OCI-LY7 (cell line): ENCODE results near the gene ZMAT5. TPM values are rescaled to one million over a fixed set of nuclear protein-coding genes. Genes with fewer than 3 reads are reported as not detected.
"Not testable (repeated sequence)": the region's sequence is repeated elsewhere in the genome, so short reads cannot be mapped to it uniquely, and the experiment has no call there.

Source experiments
- BruUV-seq: library from RNA; stranded (reverse); fragments of 400-500 nt; replicated peaks from 2 replicates; lab custom pipeline; 2021; lab: Mats Ljungman, UMichigan
- CTCF ChIA-PET: fragments of 300-600 bp; sonication (Branson Sonifier 250); formaldehyde crosslinking; loops from one replicate; lab custom pipeline; 2022; ENCODE audit warnings: antibody characterized with exemption; ENCODE audit not compliant: unreplicated experiment; lab: Charles Lee
- POLR2A ChIA-PET: fragments of 300-600 bp; sonication (Branson Sonifier 250); formaldehyde crosslinking; loops from one replicate; lab custom pipeline; 2022; ENCODE audit warnings: antibody characterized with exemption; lab: Charles Lee
- DNase-seq: peaks from one replicate; pipeline ENCODE4 v3.0.0-alpha.2; 2015; ENCODE audit warnings: low spot score
- H2AFZ ChIP-seq: fragments of 200-600 bp; sonication (generic), shearing (Covaris generic); 2 replicates; pipeline ENCODE4 v1.6.1; 2014; ENCODE audit warnings: mild to moderate bottlenecking, antibody characterized with exemption, low read length, moderate library complexity
- H3K27ac ChIP-seq: fragments of 200-600 bp; sonication (generic); 2 replicates; pipeline ENCODE4 v1.5.1; 2014; ENCODE audit warnings: mixed run types, low read depth, mild to moderate bottlenecking, moderate library complexity, low read length, inconsistent platforms; ENCODE audit not compliant: poor library complexity, severe bottlenecking
- H3K36me3 ChIP-seq: fragments of 200-600 bp; sonication (generic); 2 replicates; pipeline ENCODE4 v1.6.1; 2014; ENCODE audit warnings: mild to moderate bottlenecking, antibody characterized with exemption, low read length, moderate library complexity, mixed read lengths; ENCODE audit not compliant: insufficient read depth
- H3K4me1 ChIP-seq: fragments of 200-600 bp; sonication (generic); 2 replicates; pipeline ENCODE4 v1.5.1; 2014; ENCODE audit warnings: mild to moderate bottlenecking, low read length; ENCODE audit not compliant: insufficient read depth, poor library complexity, severe bottlenecking
- H3K4me2 ChIP-seq: fragments of 200-600 bp; sonication (generic); 2 replicates; pipeline ENCODE4 v1.6.1; 2014; ENCODE audit warnings: mild to moderate bottlenecking, low read length
- H3K4me3 ChIP-seq: fragments of 200-600 bp; sonication (generic); 2 replicates; pipeline ENCODE4 v1.5.1; 2014; ENCODE audit warnings: mild to moderate bottlenecking, low read depth, low read length; ENCODE audit not compliant: poor library complexity, severe bottlenecking
- H3K79me2 ChIP-seq: fragments of 200-600 bp; sonication (generic); 2 replicates; pipeline ENCODE4 v1.6.1; 2016; ENCODE audit warnings: low read depth, mild to moderate bottlenecking, low read length, moderate library complexity, mixed read lengths; ENCODE audit not compliant: insufficient read depth
- H3K9me2 ChIP-seq: fragments of 200-600 bp; sonication (generic); 2 replicates; pipeline ENCODE4 v1.6.1; 2016; ENCODE audit warnings: mild to moderate bottlenecking, low read length, mixed read lengths; ENCODE audit not compliant: insufficient read depth
- H3K9me3 ChIP-seq: fragments of 200-600 bp; sonication (generic); 2 replicates; pipeline ENCODE4 v1.6.1; 2014; ENCODE audit warnings: mild to moderate bottlenecking, mixed run types, low read length, mixed read lengths
- H4K20me1 ChIP-seq: fragments of 200-600 bp; sonication (generic); 2 replicates; pipeline ENCODE4 v1.6.1; 2014; ENCODE audit warnings: mild to moderate bottlenecking, antibody characterized with exemption, low read length, moderate library complexity, mixed read lengths; ENCODE audit not compliant: insufficient read depth
- CTCF ChIP-seq: fragments of 200-600 bp; sonication (generic); conservative IDR thresholded peaks from 2 replicates; pipeline ENCODE4 v1.5.1; 2014; ENCODE audit warnings: mild to moderate bottlenecking, antibody characterized with exemption, low read length, moderate library complexity, mixed read lengths
- EZH2phosphoT487 ChIP-seq: fragments of 200-600 bp; sonication (generic); IDR thresholded peaks from 2 replicates; pipeline ENCODE4 v1.6.1; 2018; ENCODE audit warnings: low read depth, borderline replicate concordance, mild to moderate bottlenecking, mixed run types, antibody characterized with exemption, low read length, moderate library complexity, mixed read lengths
- intact Hi-C: fragments of 100-400 bp; cut with micrococcal nuclease; formaldehyde crosslinking; loops from one replicate; pipeline ENCODE4 v1.10.0; 2022; ENCODE audit not compliant: unreplicated experiment
- total RNA-seq, 2 experiments: library from RNA; depleted of rRNA in 1 of 2; stranded (reverse); fragments of >200 nt in 1 of 2; shearing (Covaris generic) in 1 of 2; gene quantifications; 2 replicates each; pipeline ENCODE4 v1.2.3, GENCODE V29; 2014 to 2022

Gene ZMAT5
- total RNA-seq, 2 experiments from 2014 or later: 19.1 to 21.2 TPM

- Histone ChIP-seq H3K4me2 (no peak overlapping the region), H3K4me1 (no peaks in the 10 kb centered on the region), H3K9me3 (no peaks in the 10 kb centered on the region), H2AFZ (no peak overlapping the region), H3K79me2 (no peaks in the 10 kb centered on the region), H3K4me3 (no peak overlapping the region), H4K20me1 (no peaks in the 10 kb centered on the region), H3K9me2 (no peaks in the 10 kb centered on the region), H3K36me3 (no peaks in the 10 kb centered on the region), H3K27ac (no peak overlapping the region)
- intact Hi-C loops: no loop called here
- no peak for TF ChIP-seq CTCF
- no peak for TF ChIP-seq EZH2phosphoT487
- DNase-seq: no peak
- ChIA-PET POLR2A (no interaction called here), CTCF (no interaction called here)
- no TSS peak for BruUV-seq
Observed at GRCh38 chr22:29757096-29757495, 9.7 kb downstream of the ZMAT5 start.

- POLR2A ChIA-PET: interaction anchor here (0.8 kb wide), 1 partner anchor 81 kb away, joined by 3 read pairs; no protein-coding TSS in a partner anchor
- no peak for TF ChIP-seq EZH2phosphoT487
Observed at GRCh38 chr22:29756341-29756740, 10.5 kb downstream of the ZMAT5 start.

GRCh38 chr22:29755889-29756288 lies 10.9 kb downstream of the ZMAT5 start:
- no peak for DNase-seq
- H3K9me3 ChIP-seq: no peaks in the 10 kb centered on the region
- ChIA-PET CTCF (no interaction called here), POLR2A (interaction anchor here (0.8 kb wide), 1 partner anchor 82 kb away, joined by 3 read pairs; no protein-coding TSS in a partner anchor)
- no peaks in the 10 kb centered on the region for H4K20me1 ChIP-seq
- H3K79me2 ChIP-seq: no peaks in the 10 kb centered on the region
- no peak overlapping the region for H3K4me2 ChIP-seq
- no peaks in the 10 kb centered on the region for H3K4me1 ChIP-seq
- no peaks in the 10 kb centered on the region for H3K9me2 ChIP-seq
- no peak overlapping the region for H3K4me3 ChIP-seq
- no peak overlapping the region for H2AFZ ChIP-seq
- intact Hi-C loops: no loop called here
- no peak overlapping the region for H3K27ac ChIP-seq
- no peaks in the 10 kb centered on the region for H3K36me3 ChIP-seq
- no TSS peak for BruUV-seq
- TF ChIP-seq EZH2phosphoT487 (no peak), CTCF (no peak)

More at GRCh38 chr22:29756341-29756740, 10.5 kb downstream of the ZMAT5 start:
- Histone ChIP-seq H3K27ac (no peak overlapping the region), H3K4me1 (no peaks in the 10 kb centered on the region), H3K4me2 (no peak overlapping the region), H3K79me2 (no peaks in the 10 kb centered on the region), H2AFZ (no peak overlapping the region), H3K36me3 (no peaks in the 10 kb centered on the region), H3K4me3 (no peak overlapping the region), H4K20me1 (no peaks in the 10 kb centered on the region), H3K9me2 (no peaks in the 10 kb centered on the region), H3K9me3 (no peaks in the 10 kb centered on the region)
- CTCF ChIA-PET: no interaction called here
- no peak for DNase-seq
- BruUV-seq: no TSS peak
- intact Hi-C loops: no loop called here

- H3K4me3 ChIP-seq, H4K20me1 ChIP-seq, BruUV-seq, DNase-seq, POLR2A ChIA-PET, H3K9me2 ChIP-seq, H3K4me1 ChIP-seq, H2AFZ ChIP-seq, CTCF ChIA-PET, H3K4me2 ChIP-seq, H3K79me2 ChIP-seq, intact Hi-C loops, H3K36me3 ChIP-seq, H3K27ac ChIP-seq, H3K9me3 ChIP-seq: not testable (repeated sequence)
Observed at GRCh38 chr22:29754658-29755395, 12.0 kb downstream of the ZMAT5 start.
